ENCODE measurements around the gene RHOBTB3.

GRCh38 chr5:95798048-95798447, 66.9 kb downstream of the RHOBTB3 start:
- TF ChIP-seq CTCF (IDR thresholded peaks at IDR 0.05): no peak
- TF ChIP-seq POLR2A (IDR thresholded peaks at IDR 0.05): no peak
